ENCODE measurements around the gene SLC5A3. TPM values are rescaled to one million over a fixed set of nuclear protein-coding genes. Genes with fewer than 3 reads are reported as not detected.

The SLC5A3 gene
- polyA plus RNA-seq (2012; ENCODE audit: insufficient read depth, insufficient read length): 14.1 TPM

DNA sequence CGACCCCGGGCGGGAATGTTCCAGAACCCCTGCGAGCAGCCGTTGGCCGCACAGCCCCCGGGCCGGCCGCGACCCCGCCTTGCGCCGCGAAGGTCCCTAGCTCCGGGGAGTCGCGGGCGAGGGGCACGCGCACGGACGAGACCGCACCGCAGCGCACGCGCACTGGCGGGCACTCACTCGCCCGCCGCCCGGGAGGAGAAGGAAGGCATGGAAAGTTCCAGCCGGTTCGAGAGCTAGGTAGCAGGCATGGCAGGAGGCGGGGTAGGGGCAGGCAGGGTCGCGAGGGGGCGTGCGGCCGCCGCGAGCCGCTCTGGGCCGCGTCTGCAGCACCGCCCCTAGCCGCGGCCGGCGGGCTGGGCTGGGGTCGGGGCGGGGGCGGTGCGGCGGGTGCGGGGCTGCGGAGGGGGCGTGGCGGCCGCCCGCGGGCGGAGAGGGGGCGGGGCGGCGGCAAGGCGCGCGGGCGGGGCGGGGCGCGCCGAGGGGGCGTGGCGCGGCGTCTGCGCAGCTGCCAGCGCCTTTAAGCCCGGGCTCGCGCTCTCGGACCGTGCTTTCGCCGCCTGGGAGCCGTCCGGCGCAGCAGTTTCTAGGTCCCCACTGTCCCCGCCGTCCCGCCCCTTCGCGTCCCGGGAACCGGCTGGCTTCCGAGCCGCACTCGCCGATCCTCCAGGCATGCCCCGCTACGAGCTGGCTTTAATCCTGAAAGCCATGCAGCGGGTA is at the start of gene SLC5A3, which contains the start of gene MRPS6:
Gene SLC5A3 (plus strand): TSS at position 547 of the 717 bp plus-strand sequence. CDS start 21,621 bp downstream, outside the sequence.
Gene MRPS6 (plus strand): TSS at position 547 of the 717 bp plus-strand sequence. CDS start 123 bp downstream, at position 670.
- peak within 1 kb of the TSS; percentile 74 for H3K4me3 ChIP-seq (ENCODE audit: low read length)
- no peak for DNase-seq (ENCODE audit: low read depth, low spot score)

DNA sequence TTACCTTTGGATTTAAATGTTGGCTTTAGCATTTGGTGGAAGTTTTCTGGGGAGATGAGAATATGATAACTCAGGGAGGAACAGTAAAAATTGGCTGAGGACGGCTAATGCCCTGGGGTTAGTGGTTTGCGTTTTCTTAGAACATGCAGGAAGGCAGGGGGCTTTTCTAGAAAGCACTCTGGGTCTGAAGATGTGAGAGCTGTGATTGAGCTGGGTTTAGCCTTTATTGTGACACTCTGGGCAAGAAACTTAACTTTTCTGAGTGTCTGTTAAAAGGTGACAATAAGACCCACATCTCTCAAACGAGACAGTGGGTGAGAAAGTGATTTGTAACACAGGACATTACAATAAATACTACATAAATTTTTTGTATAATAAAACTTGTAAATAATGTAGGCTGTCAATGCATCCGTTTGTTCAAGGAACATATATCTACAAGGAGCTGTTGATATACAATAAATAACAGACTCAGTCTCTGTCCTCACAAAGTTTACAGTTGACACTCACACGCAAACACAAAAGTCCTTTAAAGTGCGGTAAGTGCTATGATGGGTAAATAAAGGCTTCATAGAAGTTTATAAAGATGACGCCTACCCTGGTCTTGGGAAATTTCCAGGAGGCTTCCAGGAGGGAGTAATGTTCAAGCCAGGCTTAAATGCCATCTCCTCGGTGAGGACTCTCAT is 49.5 kb upstream of the SLC5A3 start:
- no peak for DNase-seq (ENCODE audit: low read depth, low spot score)

DNA sequence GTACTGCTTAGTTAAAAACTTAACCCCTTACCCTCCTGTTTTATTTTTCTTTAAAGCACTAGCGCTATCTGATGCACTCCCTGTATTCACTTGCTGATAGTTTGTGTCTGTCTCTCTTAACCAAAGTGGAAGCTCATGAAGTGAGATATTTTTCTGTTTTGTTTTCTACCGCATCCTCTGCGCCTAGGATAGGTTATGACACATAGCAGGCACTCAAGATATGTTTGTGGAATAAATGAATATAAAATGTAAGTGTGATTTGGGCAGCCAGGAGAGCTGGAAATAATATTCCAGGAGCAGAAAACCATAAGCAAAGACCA is 49.0 kb upstream of the SLC5A3 start:
- DNase-seq (ENCODE audit: low read depth, low spot score): no peak
- H3K4me3 ChIP-seq (ENCODE audit: low read length): no peak overlapping the region

More for the DNA sequence above, 49.5 kb upstream of the SLC5A3 start:
- no peak overlapping the region for H3K4me3 ChIP-seq (ENCODE audit: low read length)

DNA sequence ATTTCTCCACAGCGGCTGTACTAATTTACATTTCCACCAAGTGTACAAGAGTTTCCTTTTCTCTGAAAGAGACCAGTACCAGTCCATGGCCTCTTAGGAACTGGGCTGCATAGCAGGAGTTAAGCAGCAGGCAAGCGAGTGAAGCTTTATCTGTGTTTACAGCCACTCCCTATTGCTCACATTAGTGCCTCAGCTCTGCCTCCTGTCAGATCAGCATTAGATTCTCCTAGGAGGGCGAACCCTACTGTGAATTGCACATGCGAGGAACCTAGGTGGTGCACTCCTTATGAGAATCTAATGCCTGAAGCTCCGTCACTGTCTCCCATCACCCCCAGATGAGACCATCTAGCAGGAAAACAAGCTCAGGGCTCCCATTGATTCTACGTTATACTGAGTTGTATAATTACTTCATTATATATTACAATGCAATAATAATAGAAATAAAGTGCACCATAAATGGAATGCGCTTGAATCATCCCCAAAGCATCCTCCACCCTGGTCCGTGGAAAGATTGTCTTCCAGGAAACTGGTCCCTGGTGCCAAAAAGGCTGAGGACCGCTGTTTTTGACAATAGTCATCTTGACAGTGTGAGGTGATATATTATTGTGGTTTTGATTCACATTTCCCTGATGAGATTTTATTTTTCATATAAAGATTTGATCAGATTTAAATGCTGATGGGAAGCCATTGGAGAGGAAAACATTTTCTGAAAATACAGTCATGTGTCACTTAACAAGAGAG is 45.5 kb upstream of the SLC5A3 start:
- DNase-seq (ENCODE audit: low read depth, low spot score): no peak
- no peak overlapping the region for H3K4me3 ChIP-seq (ENCODE audit: low read length)

GRCh38 chr21:34029743-34030528 is 43.4 kb upstream of the SLC5A3 start:
- peak overlapping the region; percentile 8; the same call in 1 of the 2 replicates for H3K4me3 ChIP-seq (ENCODE audit: low read length)
- peak; percentile 62 for DNase-seq (ENCODE audit: low read depth, low spot score)

- DNase-seq (ENCODE audit: low read depth, low spot score): no peak
- no peak overlapping the region for H3K4me3 ChIP-seq (ENCODE audit: low read length)
These were observed 41.5 kb upstream of the SLC5A3 start for GRCh38 chr21:34031835-34032370.

DNA sequence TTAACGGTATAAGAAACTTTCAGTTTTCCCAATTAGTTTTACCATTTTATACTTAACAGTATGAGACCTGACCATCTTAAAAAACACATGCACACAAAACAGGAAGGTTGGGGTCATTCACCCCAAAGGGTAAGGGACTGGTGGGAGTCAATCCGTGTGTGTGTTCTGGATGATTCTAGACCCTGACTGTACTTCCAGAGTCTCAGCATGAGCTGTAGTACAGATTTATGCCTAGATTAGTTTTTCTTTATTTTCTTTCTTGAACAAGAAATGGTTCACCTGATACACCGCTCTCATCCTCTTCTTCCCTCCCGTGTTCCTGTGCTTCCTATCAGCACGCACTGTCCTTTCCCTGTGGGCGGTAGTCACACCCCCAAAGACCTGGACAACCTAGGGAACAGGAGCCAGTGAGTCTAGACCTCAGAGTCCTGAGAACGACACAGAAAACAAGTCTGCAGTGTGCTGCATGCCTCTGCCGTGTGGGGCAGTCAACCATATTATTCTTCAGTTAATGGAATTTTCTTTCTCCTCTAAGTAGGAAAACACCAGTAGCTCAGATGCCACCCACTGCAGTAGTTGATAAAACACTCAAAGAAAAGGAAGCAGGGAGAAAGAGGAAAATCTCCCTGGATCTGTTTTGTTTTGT is 38.9 kb upstream of the SLC5A3 start:
- H3K4me3 ChIP-seq (ENCODE audit: low read length): no peak overlapping the region
- DNase-seq (ENCODE audit: low read depth, low spot score): no peak

DNA sequence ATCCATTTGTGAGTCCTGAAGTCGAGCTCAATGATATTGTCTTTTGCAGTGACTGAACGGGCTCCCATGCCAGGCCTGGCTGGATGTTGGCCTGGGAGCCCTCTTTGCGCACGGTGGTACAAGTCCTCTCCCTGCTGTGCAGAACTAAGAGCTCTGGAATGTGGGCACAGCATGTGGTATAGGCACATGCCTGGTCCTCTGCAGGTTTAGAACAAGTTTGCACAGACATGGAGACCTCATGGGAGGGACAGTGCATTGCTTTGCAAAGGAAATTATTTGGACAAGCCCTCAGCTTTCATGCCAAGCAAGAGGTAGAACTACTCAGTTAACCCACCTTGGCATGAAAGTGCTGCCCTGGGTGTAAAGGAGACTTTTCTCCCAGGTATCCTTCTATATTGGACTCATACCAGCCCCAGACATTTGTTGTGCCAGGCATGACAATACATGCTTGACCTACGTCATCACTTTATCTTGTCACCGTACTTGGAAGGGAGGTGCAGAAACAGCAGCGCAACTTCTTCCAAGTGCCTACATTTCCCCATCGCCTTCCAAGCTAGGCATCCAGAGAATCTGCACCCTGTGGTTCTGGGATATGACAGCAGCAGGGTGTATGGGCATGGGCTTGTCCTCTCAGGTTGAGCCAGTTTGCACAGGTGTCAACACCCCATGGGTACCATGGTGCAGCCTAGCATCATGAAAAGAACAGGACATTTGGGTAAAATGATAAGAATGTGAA is 37.6 kb upstream of the SLC5A3 start:
- no peak overlapping the region for H3K4me3 ChIP-seq (ENCODE audit: low read length)

GRCh38 chr21:34037009-34037795 is 36.2 kb upstream of the SLC5A3 start:
- no peak overlapping the region for H3K4me3 ChIP-seq (ENCODE audit: low read length)
- no peak for DNase-seq (ENCODE audit: low read depth, low spot score)

More for the DNA sequence above, 37.6 kb upstream of the SLC5A3 start:
- DNase-seq (ENCODE audit: low read depth, low spot score): no peak

DNA sequence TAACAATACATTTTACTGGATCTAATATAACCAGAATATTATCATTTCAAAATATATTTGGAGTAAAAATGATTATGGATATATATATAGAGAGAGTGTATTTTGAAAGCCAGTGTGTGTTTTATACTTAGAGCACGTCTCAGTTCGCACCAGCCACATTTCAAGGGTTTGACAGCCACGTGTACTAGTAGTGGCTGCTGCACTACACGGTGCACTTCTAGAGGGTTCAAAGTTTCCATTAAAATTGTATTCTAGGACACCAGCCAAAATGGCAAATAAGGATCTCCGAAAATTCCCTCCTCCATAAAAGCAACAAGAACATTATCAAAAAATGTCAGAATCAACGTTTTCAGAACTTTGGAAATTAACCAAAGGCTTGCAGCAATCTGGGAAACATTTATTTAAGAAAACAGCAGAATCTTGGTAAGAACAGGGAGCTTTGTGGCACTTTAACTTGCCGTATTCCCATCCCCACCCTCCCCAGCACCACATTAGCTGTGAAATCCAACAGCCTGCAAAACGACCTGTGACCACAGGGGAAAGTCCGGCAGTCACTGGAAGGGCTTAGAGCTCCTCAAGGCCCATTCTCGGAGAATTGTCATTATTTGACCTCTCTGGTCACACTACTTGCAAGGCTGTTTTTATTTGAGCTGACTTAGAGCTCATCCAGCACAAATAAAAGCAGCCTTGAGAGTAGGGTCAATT is 33.5 kb upstream of the SLC5A3 start:
- no peak for DNase-seq (ENCODE audit: low read depth, low spot score)
- no peak overlapping the region for H3K4me3 ChIP-seq (ENCODE audit: low read length)

GRCh38 chr21:34042735-34043134 is 30.6 kb upstream of the SLC5A3 start:
- no peak for DNase-seq (ENCODE audit: low read depth, low spot score)
- H3K4me3 ChIP-seq (ENCODE audit: low read length): no peak overlapping the region

- no peak for DNase-seq (ENCODE audit: low read depth, low spot score)
- no peak overlapping the region for H3K4me3 ChIP-seq (ENCODE audit: low read length)
These were observed 30.0 kb upstream of the SLC5A3 start for GRCh38 chr21:34043333-34043732.

- DNase-seq (ENCODE audit: low read depth, low spot score): no peak
- no peak overlapping the region for H3K4me3 ChIP-seq (ENCODE audit: low read length)
These were observed 26.5 kb upstream of the SLC5A3 start for GRCh38 chr21:34046917-34047316.

GRCh38 chr21:34047835-34048234 is 25.5 kb upstream of the SLC5A3 start:
- no peak overlapping the region for H3K4me3 ChIP-seq (ENCODE audit: low read length)
- no peak for DNase-seq (ENCODE audit: low read depth, low spot score)

DNA sequence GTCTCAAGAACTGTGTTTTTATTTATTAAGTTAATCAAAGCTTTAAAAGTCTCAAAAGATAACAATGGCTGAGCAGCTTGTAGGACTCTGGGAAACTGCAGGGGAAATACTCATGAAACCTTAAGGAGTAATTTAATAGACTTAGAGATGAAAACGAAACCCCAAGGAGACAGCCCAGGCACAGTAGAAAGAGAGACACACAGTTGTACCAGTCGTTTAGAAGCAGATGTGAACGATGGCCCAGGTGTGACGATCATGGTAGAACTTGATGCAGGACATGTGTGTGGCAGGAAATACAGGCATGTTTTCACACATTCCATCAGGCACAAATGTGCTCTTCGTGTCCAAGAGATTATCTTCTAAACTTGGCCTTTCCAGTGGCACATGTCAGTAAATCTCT is 21.2 kb upstream of the SLC5A3 start:
- H3K4me3 ChIP-seq (ENCODE audit: low read length): no peak overlapping the region
- no peak for DNase-seq (ENCODE audit: low read depth, low spot score)

GRCh38 chr21:34054259-34054658 is 19.1 kb upstream of the SLC5A3 start:
- no peak for DNase-seq (ENCODE audit: low read depth, low spot score)
- no peak overlapping the region for H3K4me3 ChIP-seq (ENCODE audit: low read length)
